HepG2 (cell line): ENCODE results near the gene TMEM258. TPM values are rescaled to one million over a fixed set of nuclear protein-coding genes. Genes with fewer than 3 reads are reported as not detected.

Experiments used
- FLYWCH1 ChIP-seq: sonication (generic); formaldehyde crosslinking; IDR thresholded peaks from 2 replicates; pipeline ENCODE4 v1.8.1; 2023; ENCODE audit warnings: mild to moderate bottlenecking, missing genetic modification reagents
- JDP2 ChIP-seq: sonication (generic); formaldehyde crosslinking; IDR thresholded peaks from 2 replicates; pipeline ENCODE4 v1.8.1; 2022; ENCODE audit warnings: missing genetic modification reagents, borderline replicate concordance
- KDM4B ChIP-seq: sonication (generic); formaldehyde crosslinking; IDR thresholded peaks from 2 replicates; pipeline ENCODE4 v1.4.0; 2020; ENCODE audit warnings: missing genetic modification reagents
- SALL1 ChIP-seq: sonication (generic); formaldehyde crosslinking; IDR thresholded peaks from 2 replicates; pipeline ENCODE4 v1.8.0; 2022; ENCODE audit warnings: mild to moderate bottlenecking, missing genetic modification reagents
- ZNF256 ChIP-seq: sonication (generic); formaldehyde crosslinking; conservative IDR thresholded peaks from 2 replicates; pipeline ENCODE4 v1.4.0; 2020; ENCODE audit warnings: missing genetic modification reagents
- ZNF331 ChIP-seq: sonication (generic); formaldehyde crosslinking; IDR thresholded peaks from 2 replicates; pipeline ENCODE4 v1.4.0; 2020; ENCODE audit warnings: missing genetic modification reagents
- ZNF383 ChIP-seq: sonication (generic); formaldehyde crosslinking; IDR thresholded peaks from 2 replicates; pipeline ENCODE4 v1.4.0; 2020; ENCODE audit warnings: missing genetic modification reagents, mild to moderate bottlenecking, borderline replicate concordance
- ZNF431 ChIP-seq: sonication (generic); formaldehyde crosslinking; IDR thresholded peaks from 2 replicates; pipeline ENCODE4 v1.9.0; 2022; ENCODE audit warnings: missing genetic modification reagents, low read depth, mild to moderate bottlenecking, borderline replicate concordance
- polyA plus RNA-seq, 8 experiments: library from polyadenylated mRNA; depleted of rRNA in 3 of 8; stranded (reverse) in 7 of 8; unstranded in 1 of 8; fragments of >200 nt; fragmentation: Illumina TruSeq in 4 of 8; extraction: Trizol in 4 of 8; gene quantifications; 2 replicates each; pipeline versions ENCODE4 v1.2.1 to v1.2.3, GENCODE V29; 2011 to 2016; ENCODE audit warnings: low read depth in 4 of 8, missing spikeins in 1 of 8, mixed read lengths in 1 of 8; ENCODE audit not compliant: insufficient read depth in 1 of 8
- total RNA-seq, 5 experiments: library from RNA; depleted of rRNA; stranded (reverse); fragments of >200 nt; fragmentation: Illumina TruSeq; extraction: Trizol; gene quantifications; 2 replicates each; pipeline ENCODE4 v1.2.3, GENCODE V29; 2016; ENCODE audit warnings: low read depth in 1 of 5
- TF ChIP-seq, protein P1 (sequence below): sonication (generic); formaldehyde crosslinking; IDR thresholded peaks from 2 replicates; pipeline ENCODE4 v1.4.0; 2020; ENCODE audit warnings: missing genetic modification reagents, borderline replicate concordance
- TF ChIP-seq, protein P2 (sequence below): sonication (generic); formaldehyde crosslinking; IDR thresholded peaks from 2 replicates; pipeline ENCODE4 v1.4.0; 2020; ENCODE audit warnings: mild to moderate bottlenecking, missing genetic modification reagents, borderline replicate concordance
- TF ChIP-seq, protein P3 (sequence below): sonication (generic); formaldehyde crosslinking; IDR thresholded peaks from 2 replicates; pipeline ENCODE4 v1.4.0; 2020; ENCODE audit warnings: missing genetic modification reagents
- TF ChIP-seq, protein P4 (sequence below): IDR thresholded peaks from 2 replicates; pipeline ENCODE4 v1.6.1; 2016; ENCODE audit warnings: missing compliant biosample characterization, missing genetic modification reagents, borderline replicate concordance
- TF ChIP-seq, protein P5 (sequence below): sonication (generic); formaldehyde crosslinking; IDR thresholded peaks from 2 replicates; pipeline ENCODE4 v1.4.0; 2020; ENCODE audit warnings: low read depth, missing genetic modification reagents

Gene TMEM258
- total and polyA plus RNA-seq, 2 of the 13 experiments (the other 11 are each of a cell fraction or from before 2014, with no cell fraction given) = 175 to 424 TPM

DNA sequence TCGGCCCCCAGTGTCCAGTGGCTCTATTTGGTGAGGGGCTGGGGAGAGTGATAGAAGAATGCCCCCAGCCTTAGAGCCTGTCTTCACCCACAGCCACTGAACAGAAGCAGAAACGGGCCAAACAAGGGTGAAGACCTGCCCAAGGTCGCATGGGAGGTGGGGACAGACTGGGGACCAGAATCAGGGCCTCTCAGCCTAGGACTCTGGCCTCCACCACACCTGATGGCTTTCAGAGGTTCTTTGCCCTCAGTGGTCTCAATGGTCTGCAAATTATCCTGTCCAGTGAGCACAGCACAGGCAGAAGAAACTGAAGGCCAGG, 44.5 kb downstream of the TMEM258 start (continued):
- TF ChIP-seq, protein P1, sequence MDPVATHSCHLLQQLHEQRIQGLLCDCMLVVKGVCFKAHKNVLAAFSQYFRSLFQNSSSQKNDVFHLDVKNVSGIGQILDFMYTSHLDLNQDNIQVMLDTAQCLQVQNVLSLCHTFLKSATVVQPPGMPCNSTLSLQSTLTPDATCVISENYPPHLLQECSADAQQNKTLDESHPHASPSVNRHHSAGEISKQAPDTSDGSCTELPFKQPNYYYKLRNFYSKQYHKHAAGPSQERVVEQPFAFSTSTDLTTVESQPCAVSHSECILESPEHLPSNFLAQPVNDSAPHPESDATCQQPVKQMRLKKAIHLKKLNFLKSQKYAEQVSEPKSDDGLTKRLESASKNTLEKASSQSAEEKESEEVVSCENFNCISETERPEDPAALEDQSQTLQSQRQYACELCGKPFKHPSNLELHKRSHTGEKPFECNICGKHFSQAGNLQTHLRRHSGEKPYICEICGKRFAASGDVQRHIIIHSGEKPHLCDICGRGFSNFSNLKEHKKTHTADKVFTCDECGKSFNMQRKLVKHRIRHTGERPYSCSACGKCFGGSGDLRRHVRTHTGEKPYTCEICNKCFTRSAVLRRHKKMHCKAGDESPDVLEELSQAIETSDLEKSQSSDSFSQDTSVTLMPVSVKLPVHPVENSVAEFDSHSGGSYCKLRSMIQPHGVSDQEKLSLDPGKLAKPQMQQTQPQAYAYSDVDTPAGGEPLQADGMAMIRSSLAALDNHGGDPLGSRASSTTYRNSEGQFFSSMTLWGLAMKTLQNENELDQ (CRISPR knock-in tag) = no peak
- TF ChIP-seq ZNF256 (CRISPR knock-in tag) (no peak), ZNF383 (no peak), JDP2 (CRISPR knock-in tag) (no peak), KDM4B (CRISPR knock-in tag) (no peak), SALL1 (CRISPR knock-in tag) (no peak), ZNF331 (CRISPR knock-in tag) (no peak), FLYWCH1 (no peak), ZNF431 (CRISPR knock-in tag) (no peak)
- TF ChIP-seq, protein P2, sequence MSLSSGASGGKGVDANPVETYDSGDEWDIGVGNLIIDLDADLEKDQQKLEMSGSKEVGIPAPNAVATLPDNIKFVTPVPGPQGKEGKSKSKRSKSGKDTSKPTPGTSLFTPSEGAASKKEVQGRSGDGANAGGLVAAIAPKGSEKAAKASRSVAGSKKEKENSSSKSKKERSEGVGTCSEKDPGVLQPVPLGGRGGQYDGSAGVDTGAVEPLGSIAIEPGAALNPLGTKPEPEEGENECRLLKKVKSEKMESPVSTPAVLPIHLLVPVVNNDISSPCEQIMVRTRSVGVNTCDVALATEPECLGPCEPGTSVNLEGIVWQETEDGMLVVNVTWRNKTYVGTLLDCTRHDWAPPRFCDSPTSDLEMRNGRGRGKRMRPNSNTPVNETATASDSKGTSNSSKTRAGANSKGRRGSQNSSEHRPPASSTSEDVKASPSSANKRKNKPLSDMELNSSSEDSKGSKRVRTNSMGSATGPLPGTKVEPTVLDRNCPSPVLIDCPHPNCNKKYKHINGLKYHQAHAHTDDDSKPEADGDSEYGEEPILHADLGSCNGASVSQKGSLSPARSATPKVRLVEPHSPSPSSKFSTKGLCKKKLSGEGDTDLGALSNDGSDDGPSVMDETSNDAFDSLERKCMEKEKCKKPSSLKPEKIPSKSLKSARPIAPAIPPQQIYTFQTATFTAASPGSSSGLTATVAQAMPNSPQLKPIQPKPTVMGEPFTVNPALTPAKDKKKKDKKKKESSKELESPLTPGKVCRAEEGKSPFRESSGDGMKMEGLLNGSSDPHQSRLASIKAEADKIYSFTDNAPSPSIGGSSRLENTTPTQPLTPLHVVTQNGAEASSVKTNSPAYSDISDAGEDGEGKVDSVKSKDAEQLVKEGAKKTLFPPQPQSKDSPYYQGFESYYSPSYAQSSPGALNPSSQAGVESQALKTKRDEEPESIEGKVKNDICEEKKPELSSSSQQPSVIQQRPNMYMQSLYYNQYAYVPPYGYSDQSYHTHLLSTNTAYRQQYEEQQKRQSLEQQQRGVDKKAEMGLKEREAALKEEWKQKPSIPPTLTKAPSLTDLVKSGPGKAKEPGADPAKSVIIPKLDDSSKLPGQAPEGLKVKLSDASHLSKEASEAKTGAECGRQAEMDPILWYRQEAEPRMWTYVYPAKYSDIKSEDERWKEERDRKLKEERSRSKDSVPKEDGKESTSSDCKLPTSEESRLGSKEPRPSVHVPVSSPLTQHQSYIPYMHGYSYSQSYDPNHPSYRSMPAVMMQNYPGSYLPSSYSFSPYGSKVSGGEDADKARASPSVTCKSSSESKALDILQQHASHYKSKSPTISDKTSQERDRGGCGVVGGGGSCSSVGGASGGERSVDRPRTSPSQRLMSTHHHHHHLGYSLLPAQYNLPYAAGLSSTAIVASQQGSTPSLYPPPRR = no peak
- TF ChIP-seq, protein P3, sequence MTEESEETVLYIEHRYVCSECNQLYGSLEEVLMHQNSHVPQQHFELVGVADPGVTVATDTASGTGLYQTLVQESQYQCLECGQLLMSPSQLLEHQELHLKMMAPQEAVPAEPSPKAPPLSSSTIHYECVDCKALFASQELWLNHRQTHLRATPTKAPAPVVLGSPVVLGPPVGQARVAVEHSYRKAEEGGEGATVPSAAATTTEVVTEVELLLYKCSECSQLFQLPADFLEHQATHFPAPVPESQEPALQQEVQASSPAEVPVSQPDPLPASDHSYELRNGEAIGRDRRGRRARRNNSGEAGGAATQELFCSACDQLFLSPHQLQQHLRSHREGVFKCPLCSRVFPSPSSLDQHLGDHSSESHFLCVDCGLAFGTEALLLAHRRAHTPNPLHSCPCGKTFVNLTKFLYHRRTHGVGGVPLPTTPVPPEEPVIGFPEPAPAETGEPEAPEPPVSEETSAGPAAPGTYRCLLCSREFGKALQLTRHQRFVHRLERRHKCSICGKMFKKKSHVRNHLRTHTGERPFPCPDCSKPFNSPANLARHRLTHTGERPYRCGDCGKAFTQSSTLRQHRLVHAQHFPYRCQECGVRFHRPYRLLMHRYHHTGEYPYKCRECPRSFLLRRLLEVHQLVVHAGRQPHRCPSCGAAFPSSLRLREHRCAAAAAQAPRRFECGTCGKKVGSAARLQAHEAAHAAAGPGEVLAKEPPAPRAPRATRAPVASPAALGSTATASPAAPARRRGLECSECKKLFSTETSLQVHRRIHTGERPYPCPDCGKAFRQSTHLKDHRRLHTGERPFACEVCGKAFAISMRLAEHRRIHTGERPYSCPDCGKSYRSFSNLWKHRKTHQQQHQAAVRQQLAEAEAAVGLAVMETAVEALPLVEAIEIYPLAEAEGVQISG = 0 out of 2 replicates have a peak, but pooled peaks have one; percentile 2
- TF ChIP-seq, protein P4, sequence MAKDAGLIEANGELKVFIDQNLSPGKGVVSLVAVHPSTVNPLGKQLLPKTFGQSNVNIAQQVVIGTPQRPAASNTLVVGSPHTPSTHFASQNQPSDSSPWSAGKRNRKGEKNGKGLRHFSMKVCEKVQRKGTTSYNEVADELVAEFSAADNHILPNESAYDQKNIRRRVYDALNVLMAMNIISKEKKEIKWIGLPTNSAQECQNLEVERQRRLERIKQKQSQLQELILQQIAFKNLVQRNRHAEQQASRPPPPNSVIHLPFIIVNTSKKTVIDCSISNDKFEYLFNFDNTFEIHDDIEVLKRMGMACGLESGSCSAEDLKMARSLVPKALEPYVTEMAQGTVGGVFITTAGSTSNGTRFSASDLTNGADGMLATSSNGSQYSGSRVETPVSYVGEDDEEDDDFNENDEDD = no peak
- TF ChIP-seq, protein P5, sequence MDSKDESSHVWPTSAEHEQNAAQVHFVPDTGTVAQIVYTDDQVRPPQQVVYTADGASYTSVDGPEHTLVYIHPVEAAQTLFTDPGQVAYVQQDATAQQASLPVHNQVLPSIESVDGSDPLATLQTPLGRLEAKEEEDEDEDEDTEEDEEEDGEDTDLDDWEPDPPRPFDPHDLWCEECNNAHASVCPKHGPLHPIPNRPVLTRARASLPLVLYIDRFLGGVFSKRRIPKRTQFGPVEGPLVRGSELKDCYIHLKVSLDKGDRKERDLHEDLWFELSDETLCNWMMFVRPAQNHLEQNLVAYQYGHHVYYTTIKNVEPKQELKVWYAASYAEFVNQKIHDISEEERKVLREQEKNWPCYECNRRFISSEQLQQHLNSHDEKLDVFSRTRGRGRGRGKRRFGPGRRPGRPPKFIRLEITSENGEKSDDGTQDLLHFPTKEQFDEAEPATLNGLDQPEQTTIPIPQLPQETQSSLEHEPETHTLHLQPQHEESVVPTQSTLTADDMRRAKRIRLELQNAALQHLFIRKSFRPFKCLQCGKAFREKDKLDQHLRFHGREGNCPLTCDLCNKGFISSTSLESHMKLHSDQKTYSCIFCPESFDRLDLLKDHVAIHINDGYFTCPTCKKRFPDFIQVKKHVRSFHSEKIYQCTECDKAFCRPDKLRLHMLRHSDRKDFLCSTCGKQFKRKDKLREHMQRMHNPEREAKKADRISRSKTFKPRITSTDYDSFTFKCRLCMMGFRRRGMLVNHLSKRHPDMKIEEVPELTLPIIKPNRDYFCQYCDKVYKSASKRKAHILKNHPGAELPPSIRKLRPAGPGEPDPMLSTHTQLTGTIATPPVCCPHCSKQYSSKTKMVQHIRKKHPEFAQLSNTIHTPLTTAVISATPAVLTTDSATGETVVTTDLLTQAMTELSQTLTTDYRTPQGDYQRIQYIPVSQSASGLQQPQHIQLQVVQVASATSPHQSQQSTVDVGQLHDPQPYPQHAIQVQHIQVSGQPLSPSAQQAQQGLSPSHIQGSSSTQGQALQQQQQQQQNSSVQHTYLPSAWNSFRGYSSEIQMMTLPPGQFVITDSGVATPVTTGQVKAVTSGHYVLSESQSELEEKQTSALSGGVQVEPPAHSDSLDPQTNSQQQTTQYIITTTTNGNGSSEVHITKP (CRISPR knock-in tag) = no peak
